ENCODE results near the gene ATP6V0A4. TPM values are rescaled to one million over a fixed set of nuclear protein-coding genes. Genes with fewer than 3 reads are reported as not detected.

Gene ATP6V0A4
- total RNA-seq, 1 experiment from 2014 or later: 1.1 TPM

DNA sequence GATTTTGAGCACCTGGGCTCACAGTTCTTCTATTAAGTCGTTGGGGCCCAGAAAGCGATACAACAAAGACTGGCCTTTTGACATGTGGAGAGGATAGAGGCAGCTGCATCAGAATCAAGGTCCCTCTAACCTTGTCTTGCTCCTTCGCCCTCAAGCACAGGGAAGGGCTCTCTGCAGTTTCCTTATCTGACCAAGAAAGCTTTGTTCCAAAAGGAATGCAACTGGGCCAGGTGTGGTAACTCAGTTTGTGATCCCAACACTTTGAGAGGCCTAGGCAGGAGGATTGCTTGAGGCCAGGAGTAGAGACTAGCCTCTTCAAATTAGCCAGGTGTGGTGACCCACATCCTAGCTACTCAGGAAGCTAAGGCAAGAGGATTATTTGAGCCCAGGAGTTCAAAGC, 129.1 kb downstream of the ATP6V0A4 start (continued):
- no peak for TF ChIP-seq ZNF317 (CRISPR knock-in tag; IDR thresholded peaks at IDR 0.05; ENCODE audit: borderline replicate concordance, low read depth)
- TF ChIP-seq ZNF423 (CRISPR knock-in tag; IDR thresholded peaks at IDR 0.05): no peak
- TF ChIP-seq ATF1 (CRISPR knock-in tag; IDR thresholded peaks at IDR 0.05): no peak
- TF ChIP-seq ELF4 (CRISPR knock-in tag; IDR thresholded peaks at IDR 0.05; ENCODE audit: low read depth): no peak

DNA sequence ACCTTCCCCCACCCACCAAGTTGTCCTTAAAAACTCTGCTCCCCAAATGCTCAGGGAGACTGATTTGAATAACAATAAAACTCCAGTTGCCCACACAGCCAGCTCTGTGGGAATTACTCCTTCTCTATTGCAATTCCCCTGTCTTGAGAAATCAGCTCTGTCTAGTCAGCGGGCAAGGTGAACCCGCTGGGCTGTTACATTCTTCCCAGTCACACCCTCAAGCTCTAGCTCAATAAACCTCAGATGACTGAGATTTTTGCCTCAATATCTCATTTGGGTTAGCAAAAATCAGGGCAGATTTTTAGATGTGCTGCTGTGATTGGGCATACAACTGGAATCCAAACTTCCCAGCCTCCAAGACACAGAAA, 129.8 kb downstream of the ATP6V0A4 start:
- ChIA-PET POLR2A (no interaction called here), CTCF (interaction anchor here (1.4 kb wide), 1 partner anchor 71 kb away, joined by 4 read pairs; no protein-coding TSS in a partner anchor)
- ATAC-seq: peak; percentile 40
- peaks cover 11% of the 10 kb centered on the region for H3K36me3 Mint-ChIP-seq
- TF ChIP-seq ZNF423 (CRISPR knock-in tag; IDR thresholded peaks at IDR 0.05) (peak; percentile 56; the same call in 1 of the 2 replicates), SMAD3 (CRISPR knock-in tag; IDR thresholded peaks at IDR 0.05; ENCODE audit: borderline replicate concordance) (peak; percentile 21; the same call in 1 of the 2 replicates), RELA (CRISPR knock-in tag; IDR thresholded peaks at IDR 0.05; ENCODE audit: borderline replicate concordance) (no peak), ETV6 (CRISPR knock-in tag; IDR thresholded peaks at IDR 0.05) (peak; percentile 61; the same call in 1 of the 2 replicates), TEAD1 (CRISPR knock-in tag; IDR thresholded peaks at IDR 0.05) (peak; percentile 69; the same call in 1 of the 2 replicates), NR2C2 (CRISPR knock-in tag; IDR thresholded peaks at IDR 0.05) (no peak)
- TF ChIP-seq, protein P1, sequence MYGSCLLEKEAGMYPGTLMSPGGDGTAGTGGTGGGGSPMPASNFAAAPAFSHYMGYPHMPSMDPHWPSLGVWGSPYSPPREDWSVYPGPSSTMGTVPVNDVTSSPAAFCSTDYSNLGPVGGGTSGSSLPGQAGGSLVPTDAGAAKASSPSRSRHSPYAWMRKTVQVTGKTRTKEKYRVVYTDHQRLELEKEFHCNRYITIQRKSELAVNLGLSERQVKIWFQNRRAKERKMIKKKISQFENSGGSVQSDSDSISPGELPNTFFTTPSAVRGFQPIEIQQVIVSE (CRISPR knock-in tag; IDR thresholded peaks at IDR 0.05; ENCODE audit: borderline replicate concordance): no peak
- TF ChIP-seq, protein P2, sequence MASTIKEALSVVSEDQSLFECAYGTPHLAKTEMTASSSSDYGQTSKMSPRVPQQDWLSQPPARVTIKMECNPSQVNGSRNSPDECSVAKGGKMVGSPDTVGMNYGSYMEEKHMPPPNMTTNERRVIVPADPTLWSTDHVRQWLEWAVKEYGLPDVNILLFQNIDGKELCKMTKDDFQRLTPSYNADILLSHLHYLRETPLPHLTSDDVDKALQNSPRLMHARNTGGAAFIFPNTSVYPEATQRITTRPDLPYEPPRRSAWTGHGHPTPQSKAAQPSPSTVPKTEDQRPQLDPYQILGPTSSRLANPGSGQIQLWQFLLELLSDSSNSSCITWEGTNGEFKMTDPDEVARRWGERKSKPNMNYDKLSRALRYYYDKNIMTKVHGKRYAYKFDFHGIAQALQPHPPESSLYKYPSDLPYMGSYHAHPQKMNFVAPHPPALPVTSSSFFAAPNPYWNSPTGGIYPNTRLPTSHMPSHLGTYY (CRISPR knock-in tag; IDR thresholded peaks at IDR 0.05): no peak
- no peak overlapping the region for H3K4me3 Mint-ChIP-seq
- peak overlapping the region; percentile 54 for H3K27ac Mint-ChIP-seq
- DNase-seq (ENCODE audit: low spot score): no peak
- H3K4me1 Mint-ChIP-seq: peaks cover 60% of the 10 kb centered on the region
- H3K9me3 Mint-ChIP-seq: peaks cover 28% of the 10 kb centered on the region
- no peaks in the 10 kb centered on the region; the same call in 1 of the 2 replicates for H3K27me3 Mint-ChIP-seq (ENCODE audit: low read depth)

DNA sequence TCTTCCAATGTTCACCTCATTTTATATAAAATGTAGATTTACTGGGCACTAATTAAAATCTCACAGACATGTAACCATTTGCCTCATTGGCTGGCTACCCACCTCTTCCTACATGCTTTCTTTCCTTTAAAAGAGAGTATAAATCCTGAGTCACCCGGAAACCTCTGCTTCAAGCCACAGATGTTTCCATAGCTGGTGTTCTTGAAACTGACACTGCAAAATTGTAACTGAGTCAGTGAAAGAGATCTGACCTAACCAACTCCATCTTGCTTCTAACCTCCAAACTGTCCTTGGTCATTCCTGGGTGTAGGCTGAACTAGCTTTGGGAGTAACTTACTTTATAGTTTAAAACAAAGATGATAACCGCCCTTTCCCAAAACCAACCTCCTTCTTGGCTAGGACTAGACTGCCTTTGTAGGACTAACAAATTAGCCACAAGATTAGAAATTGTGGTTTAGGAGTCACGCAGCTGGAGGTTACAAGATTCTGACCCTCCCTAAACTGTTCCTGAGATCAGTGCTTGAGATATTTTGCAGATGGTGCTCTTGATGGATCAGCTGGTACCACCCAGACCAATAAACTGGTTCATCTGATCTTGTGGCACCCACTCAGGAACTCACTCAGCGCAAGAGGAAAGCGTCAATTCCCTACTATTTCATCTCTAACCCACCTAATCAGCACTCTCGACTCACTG, 130.3 kb downstream of the ATP6V0A4 start:
- Mint-ChIP-seq H3K4me1 (peaks cover 65% of the 10 kb centered on the region), H3K9me3 (peaks cover 28% of the 10 kb centered on the region), H3K27me3 (ENCODE audit: low read depth) (no peaks in the 10 kb centered on the region; the same call in 1 of the 2 replicates), H3K27ac (0 out of 2 replicates have a peak overlapping the region, but pooled peaks have one; percentile 51), H3K36me3 (peaks cover 11% of the 10 kb centered on the region), H3K4me3 (no peak overlapping the region)
- TF ChIP-seq NR2C2 (CRISPR knock-in tag; IDR thresholded peaks at IDR 0.05) (no peak), JUN (CRISPR knock-in tag; IDR thresholded peaks at IDR 0.05) (no peak), CREB1 (CRISPR knock-in tag; IDR thresholded peaks at IDR 0.05) (no peak)
- no peak for DNase-seq (ENCODE audit: low spot score)
- POLR2A ChIA-PET: no interaction called here
- no peak for ATAC-seq
- CTCF ChIA-PET: interaction anchor here (1.4 kb wide), 1 partner anchor 71 kb away, joined by 4 read pairs; no protein-coding TSS in a partner anchor

DNA sequence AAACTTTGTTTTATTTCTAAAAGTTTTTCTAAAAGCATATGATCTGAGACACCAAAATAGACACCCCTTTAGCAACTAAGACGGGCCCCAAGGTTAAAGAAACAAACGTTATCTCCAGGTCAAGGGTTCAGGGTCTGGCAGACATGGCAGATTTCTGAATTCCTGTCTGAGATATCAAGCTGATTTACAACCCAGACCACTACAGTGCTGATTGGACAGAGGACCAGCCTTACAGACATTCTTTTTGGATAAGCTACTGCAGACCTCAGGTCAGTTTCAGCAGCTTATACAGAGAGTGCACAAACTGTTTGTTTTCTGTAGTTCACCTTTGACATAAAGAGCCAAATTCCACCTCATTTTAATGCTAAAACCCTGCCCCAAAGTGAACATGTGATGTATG, 131.6 kb downstream of the ATP6V0A4 start:
- no peaks in the 10 kb centered on the region; the same call in 1 of the 2 replicates for H3K27me3 Mint-ChIP-seq (ENCODE audit: low read depth)
- DNase-seq (ENCODE audit: low spot score) (no peak), ATAC-seq (no peak)
- H3K4me3 Mint-ChIP-seq: no peak overlapping the region
- TF ChIP-seq CREB1 (CRISPR knock-in tag; IDR thresholded peaks at IDR 0.05): no peak
- no peak for TF ChIP-seq SOX15 (CRISPR knock-in tag; IDR thresholded peaks at IDR 0.05)
- TF ChIP-seq ELF4 (CRISPR knock-in tag; IDR thresholded peaks at IDR 0.05; ENCODE audit: low read depth): no peak
- TF ChIP-seq, protein P1 (CRISPR knock-in tag; IDR thresholded peaks at IDR 0.05; ENCODE audit: borderline replicate concordance): no peak
- no peak for TF ChIP-seq ZNF138 (CRISPR knock-in tag; conservative IDR thresholded peaks at IDR 0.05)
- TF ChIP-seq, protein P3, sequence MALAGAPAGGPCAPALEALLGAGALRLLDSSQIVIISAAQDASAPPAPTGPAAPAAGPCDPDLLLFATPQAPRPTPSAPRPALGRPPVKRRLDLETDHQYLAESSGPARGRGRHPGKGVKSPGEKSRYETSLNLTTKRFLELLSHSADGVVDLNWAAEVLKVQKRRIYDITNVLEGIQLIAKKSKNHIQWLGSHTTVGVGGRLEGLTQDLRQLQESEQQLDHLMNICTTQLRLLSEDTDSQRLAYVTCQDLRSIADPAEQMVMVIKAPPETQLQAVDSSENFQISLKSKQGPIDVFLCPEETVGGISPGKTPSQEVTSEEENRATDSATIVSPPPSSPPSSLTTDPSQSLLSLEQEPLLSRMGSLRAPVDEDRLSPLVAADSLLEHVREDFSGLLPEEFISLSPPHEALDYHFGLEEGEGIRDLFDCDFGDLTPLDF (CRISPR knock-in tag; IDR thresholded peaks at IDR 0.05): no peak
- TF ChIP-seq, protein P4, sequence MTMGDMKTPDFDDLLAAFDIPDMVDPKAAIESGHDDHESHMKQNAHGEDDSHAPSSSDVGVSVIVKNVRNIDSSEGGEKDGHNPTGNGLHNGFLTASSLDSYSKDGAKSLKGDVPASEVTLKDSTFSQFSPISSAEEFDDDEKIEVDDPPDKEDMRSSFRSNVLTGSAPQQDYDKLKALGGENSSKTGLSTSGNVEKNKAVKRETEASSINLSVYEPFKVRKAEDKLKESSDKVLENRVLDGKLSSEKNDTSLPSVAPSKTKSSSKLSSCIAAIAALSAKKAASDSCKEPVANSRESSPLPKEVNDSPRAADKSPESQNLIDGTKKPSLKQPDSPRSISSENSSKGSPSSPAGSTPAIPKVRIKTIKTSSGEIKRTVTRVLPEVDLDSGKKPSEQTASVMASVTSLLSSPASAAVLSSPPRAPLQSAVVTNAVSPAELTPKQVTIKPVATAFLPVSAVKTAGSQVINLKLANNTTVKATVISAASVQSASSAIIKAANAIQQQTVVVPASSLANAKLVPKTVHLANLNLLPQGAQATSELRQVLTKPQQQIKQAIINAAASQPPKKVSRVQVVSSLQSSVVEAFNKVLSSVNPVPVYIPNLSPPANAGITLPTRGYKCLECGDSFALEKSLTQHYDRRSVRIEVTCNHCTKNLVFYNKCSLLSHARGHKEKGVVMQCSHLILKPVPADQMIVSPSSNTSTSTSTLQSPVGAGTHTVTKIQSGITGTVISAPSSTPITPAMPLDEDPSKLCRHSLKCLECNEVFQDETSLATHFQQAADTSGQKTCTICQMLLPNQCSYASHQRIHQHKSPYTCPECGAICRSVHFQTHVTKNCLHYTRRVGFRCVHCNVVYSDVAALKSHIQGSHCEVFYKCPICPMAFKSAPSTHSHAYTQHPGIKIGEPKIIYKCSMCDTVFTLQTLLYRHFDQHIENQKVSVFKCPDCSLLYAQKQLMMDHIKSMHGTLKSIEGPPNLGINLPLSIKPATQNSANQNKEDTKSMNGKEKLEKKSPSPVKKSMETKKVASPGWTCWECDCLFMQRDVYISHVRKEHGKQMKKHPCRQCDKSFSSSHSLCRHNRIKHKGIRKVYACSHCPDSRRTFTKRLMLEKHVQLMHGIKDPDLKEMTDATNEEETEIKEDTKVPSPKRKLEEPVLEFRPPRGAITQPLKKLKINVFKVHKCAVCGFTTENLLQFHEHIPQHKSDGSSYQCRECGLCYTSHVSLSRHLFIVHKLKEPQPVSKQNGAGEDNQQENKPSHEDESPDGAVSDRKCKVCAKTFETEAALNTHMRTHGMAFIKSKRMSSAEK (CRISPR knock-in tag; IDR thresholded peaks at IDR 0.05; ENCODE audit: borderline replicate concordance): no peak
- TF ChIP-seq, protein P5, sequence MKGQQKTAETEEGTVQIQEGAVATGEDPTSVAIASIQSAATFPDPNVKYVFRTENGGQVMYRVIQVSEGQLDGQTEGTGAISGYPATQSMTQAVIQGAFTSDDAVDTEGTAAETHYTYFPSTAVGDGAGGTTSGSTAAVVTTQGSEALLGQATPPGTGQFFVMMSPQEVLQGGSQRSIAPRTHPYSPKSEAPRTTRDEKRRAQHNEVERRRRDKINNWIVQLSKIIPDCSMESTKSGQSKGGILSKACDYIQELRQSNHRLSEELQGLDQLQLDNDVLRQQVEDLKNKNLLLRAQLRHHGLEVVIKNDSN (CRISPR knock-in tag; IDR thresholded peaks at IDR 0.05): no peak
- TF ChIP-seq SMAD4 (CRISPR knock-in tag; IDR thresholded peaks at IDR 0.05): no peak
- H3K36me3 Mint-ChIP-seq: peaks cover 11% of the 10 kb centered on the region
- H3K4me1 Mint-ChIP-seq: peaks cover 78% of the 10 kb centered on the region
- peaks cover 24% of the 10 kb centered on the region for H3K9me3 Mint-ChIP-seq
- POLR2A ChIA-PET: no interaction called here
- CTCF ChIA-PET: interaction anchor here (1.2 kb wide), 1 partner anchor 72 kb away, joined by 4 read pairs; no protein-coding TSS in a partner anchor
- H3K27ac Mint-ChIP-seq: no peak overlapping the region
